NCI-H2029 (cell line): ENCODE data around the gene MYO1D.
"Not testable (repeated sequence)": the region's sequence is repeated elsewhere in the genome, so short reads cannot be mapped to it uniquely, and the experiment has no call there.

Experiments
- DNase-seq: peaks from one replicate; lab custom pipeline; 2025; lab: John Stamatoyannopoulos, UW

The MYO1D gene

GRCh38 chr17:32876417-32877163 is at the start of gene MYO1D:
Gene MYO1D, minus strand, starts transcription at chr17:32877124. Its CDS starts 252 bp downstream, at chr17:32876872.
- DNase-seq = no peak

GRCh38 chr17:32926183-32926582 is 49.3 kb upstream of the MYO1D start:
- DNase-seq = no peak

- not testable (repeated sequence) for DNase-seq
Measured at GRCh38 chr17:32923905-32924304, 47.0 kb upstream of the MYO1D start.

- DNase-seq = no peak
Measured at GRCh38 chr17:32921017-32921416, 44.1 kb upstream of the MYO1D start.

GRCh38 chr17:32920293-32920692 is 43.4 kb upstream of the MYO1D start:
- no peak for DNase-seq

GRCh38 chr17:32919876-32920275 is 43.0 kb upstream of the MYO1D start:
- not testable (repeated sequence) for DNase-seq

GRCh38 chr17:32917842-32918241 is 40.9 kb upstream of the MYO1D start:
- DNase-seq = no peak

GRCh38 chr17:32917081-32917480 is 40.2 kb upstream of the MYO1D start:
- no peak for DNase-seq

GRCh38 chr17:32916134-32916533 is 39.2 kb upstream of the MYO1D start:
- DNase-seq = no peak

- peak; percentile 55 for DNase-seq
Measured at GRCh38 chr17:32915245-32915644, 38.3 kb upstream of the MYO1D start.

GRCh38 chr17:32914181-32914580 is 37.3 kb upstream of the MYO1D start:
- no peak for DNase-seq

- no peak for DNase-seq
Measured at GRCh38 chr17:32913593-32913992, 36.7 kb upstream of the MYO1D start.

- DNase-seq = peak; percentile 93
Measured at GRCh38 chr17:32912218-32912897, 35.4 kb upstream of the MYO1D start.

GRCh38 chr17:32910769-32911168 is 33.8 kb upstream of the MYO1D start:
- DNase-seq = no peak

- peak; percentile 60 for DNase-seq
Measured at GRCh38 chr17:32909787-32910369, 33.0 kb upstream of the MYO1D start.

- no peak for DNase-seq
Measured at GRCh38 chr17:32907583-32907982, 30.7 kb upstream of the MYO1D start.

GRCh38 chr17:32904891-32905290 is 28.0 kb upstream of the MYO1D start:
- DNase-seq = no peak

- no peak for DNase-seq
Measured at GRCh38 chr17:32903774-32904673, 27.1 kb upstream of the MYO1D start.

GRCh38 chr17:32901743-32902142 is 24.8 kb upstream of the MYO1D start:
- no peak for DNase-seq

- no peak for DNase-seq
Measured at GRCh38 chr17:32899236-32900013, 22.5 kb upstream of the MYO1D start.

GRCh38 chr17:32896647-32897258 is 19.8 kb upstream of the MYO1D start:
- DNase-seq = no peak
